GM23338 (cell line): ENCODE measurements around the gene CNRIP1. TPM values are rescaled to one million over a fixed set of nuclear protein-coding genes. Genes with fewer than 3 reads are reported as not detected.

Source experiments
- ATAC-seq: fragments of 200-7000 bp; cut with Tn5 transposase; 3 replicates; pipeline ENCODE4 v1.9.1; 2020
- DNase-seq: peaks from one replicate; pipeline ENCODE4 v3.0.0-alpha.2; 2015; ENCODE audit warnings: low spot score
- H2AFZ ChIP-seq: fragments of 200-600 bp; sonication (generic); 2 replicates; pipeline ENCODE4 v1.8.0; 2016; ENCODE audit warnings: antibody characterized with exemption, mild to moderate bottlenecking, moderate library complexity
- H3F3A ChIP-seq: fragments of 200-600 bp; sonication (generic); replicated peaks from 2 replicates; pipeline ENCODE4 v1.8.0; 2017; ENCODE audit warnings: antibody characterized with exemption, mixed run types, low read depth
- H3K27ac ChIP-seq: fragments of 200-600 bp; sonication (generic); 2 replicates; pipeline ENCODE4 v1.6.1; 2016; ENCODE audit warnings: low read depth
- H3K27me3 ChIP-seq: fragments of 200-600 bp; sonication (generic); 2 replicates; pipeline ENCODE4 v1.8.0; 2016; ENCODE audit warnings: mild to moderate bottlenecking, mixed run types, moderate library complexity; ENCODE audit not compliant: insufficient read depth
- H3K36me3 ChIP-seq: fragments of 200-600 bp; sonication (generic); 2 replicates; pipeline ENCODE4 v1.8.0; 2016; ENCODE audit warnings: mild to moderate bottlenecking; ENCODE audit not compliant: insufficient read depth
- H3K4me1 ChIP-seq: fragments of 200-600 bp; sonication (generic); 2 replicates; pipeline ENCODE4 v1.8.0; 2016; ENCODE audit warnings: mild to moderate bottlenecking, moderate library complexity; ENCODE audit not compliant: insufficient read depth
- H3K4me2 ChIP-seq: fragments of 200-600 bp; sonication (generic); 2 replicates; pipeline ENCODE4 v1.7.1; 2017; ENCODE audit warnings: mixed run types
- H3K4me3 ChIP-seq: fragments of 200-600 bp; sonication (generic); 2 replicates; pipeline ENCODE4 v1.6.1; 2016; ENCODE audit warnings: mixed run types
- H3K79me2 ChIP-seq: fragments of 200-600 bp; sonication (generic); replicated peaks from 2 replicates; pipeline ENCODE4 v1.8.0; 2017; ENCODE audit warnings: mild to moderate bottlenecking; ENCODE audit not compliant: insufficient read depth
- H3K9me2 ChIP-seq: fragments of 200-600 bp; sonication (generic); 2 replicates; pipeline ENCODE4 v1.8.0; 2017; ENCODE audit not compliant: insufficient read depth
- H4K20me1 ChIP-seq: fragments of 200-600 bp; sonication (generic); replicated peaks from 2 replicates; pipeline ENCODE4 v1.8.0; 2017; ENCODE audit warnings: mild to moderate bottlenecking; ENCODE audit not compliant: insufficient read depth
- H3K27ac Mint-ChIP-seq: 2 replicates; pipeline ENCODE4 v1.8.0; 2020; ENCODE audit warnings: inconsistent platforms, mild to moderate bottlenecking, moderate library complexity, mixed read lengths
- H3K27me3 Mint-ChIP-seq: 3 replicates; pipeline ENCODE4 v1.8.0; 2022; ENCODE audit warnings: low read depth, mild to moderate bottlenecking, moderate library complexity, mixed read lengths, inconsistent platforms; ENCODE audit not compliant: insufficient read depth, poor library complexity
- H3K36me3 Mint-ChIP-seq: 3 replicates; pipeline ENCODE4 v1.8.0; 2021; ENCODE audit warnings: low read depth, mild to moderate bottlenecking, inconsistent platforms, moderate library complexity, mixed read lengths
- H3K4me1 Mint-ChIP-seq: 3 replicates; pipeline ENCODE4 v1.8.0; 2020; ENCODE audit warnings: mild to moderate bottlenecking, inconsistent platforms, mixed read lengths
- H3K4me3 Mint-ChIP-seq: 3 replicates; pipeline ENCODE4 v1.8.0; 2021; ENCODE audit warnings: moderate library complexity, mild to moderate bottlenecking, inconsistent platforms, mixed read lengths
- H3K9me3 Mint-ChIP-seq: 3 replicates; pipeline ENCODE4 v1.8.0; 2020; ENCODE audit warnings: moderate library complexity, mild to moderate bottlenecking, inconsistent platforms, mixed read lengths
- ETS1 ChIP-seq: IDR thresholded peaks from 2 replicates; pipeline ENCODE4 v1.6.1; 2016; ENCODE audit warnings: antibody characterized with exemption
- EZH2 ChIP-seq: fragments of 200-600 bp; sonication (generic); IDR thresholded peaks from one replicate; pipeline ENCODE4 v1.8.0; 2017; ENCODE audit warnings: antibody characterized with exemption, mild to moderate bottlenecking, low read depth; ENCODE audit not compliant: unreplicated experiment
- EZH2phosphoT487 ChIP-seq: fragments of 200-600 bp; sonication (generic); IDR thresholded peaks from one replicate; pipeline ENCODE4 v1.8.1; 2018; ENCODE audit warnings: antibody characterized with exemption; ENCODE audit not compliant: unreplicated experiment
- REST ChIP-seq: IDR thresholded peaks from one replicate; pipeline ENCODE4 v1.6.1; 2018; ENCODE audit warnings: antibody characterized with exemption; ENCODE audit not compliant: unreplicated experiment
- STAT1 ChIP-seq: IDR thresholded peaks from one replicate; pipeline ENCODE4 v1.6.1; 2016; ENCODE audit warnings: antibody characterized with exemption; ENCODE audit not compliant: unreplicated experiment
- ZNF114 ChIP-seq: fragments of 250-450 bp; sonication (Bioruptor Pico); IDR thresholded peaks from 2 replicates; pipeline ENCODE4 v1.5.0; 2020; ENCODE audit warnings: mild to moderate bottlenecking, moderate library complexity
- polyA plus RNA-seq: library from polyadenylated mRNA; unstranded; fragments of >200 nt; fragmentation: Nextera tagmentation; extraction: Ambion mirVana; gene quantifications from 2 replicates; pipeline ENCODE4 v1.2.1, GENCODE V29; 2016
- total RNA-seq: library from RNA; depleted of rRNA; stranded (reverse); fragments of >200 nt; shearing (Covaris generic); gene quantifications from 2 replicates; pipeline ENCODE4 v1.2.3, GENCODE V29; 2014

The CNRIP1 gene
- total and polyA plus RNA-seq, 2 experiments from 2014 or later = 5.9 to 6.9 TPM

GRCh38 chr2:68333009-68333408 is 13.3 kb upstream of the CNRIP1 start:
- Mint-ChIP-seq H3K36me3 (no peaks in the 10 kb centered on the region), H3K4me1 (peaks cover 17% of the 10 kb centered on the region; the same call in 2 of the 3 replicates)

DNA sequence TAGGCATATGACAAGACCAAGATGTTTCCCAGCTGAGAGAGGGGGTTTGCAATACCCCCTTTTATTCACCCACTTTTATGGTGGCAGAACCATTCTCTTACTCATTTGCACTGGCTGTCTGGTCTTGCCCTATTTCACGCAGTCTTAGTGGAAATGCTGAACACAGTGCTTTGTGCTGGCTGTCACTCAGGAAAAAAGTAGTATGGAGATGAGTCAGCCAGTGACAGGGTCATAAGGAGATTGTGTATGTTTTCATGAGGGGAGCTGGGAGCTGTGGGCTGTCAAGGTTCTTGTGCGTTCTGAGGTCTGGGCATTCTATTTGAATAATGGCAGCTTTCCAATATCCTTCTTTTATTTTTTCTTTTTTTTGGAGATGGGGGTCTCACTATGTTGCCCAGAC is 10.9 kb upstream of the CNRIP1 start:
- Histone ChIP-seq H3F3A (no peaks in the 10 kb centered on the region), H3K27me3 (no peaks in the 10 kb centered on the region), H3K4me1 (no peaks in the 10 kb centered on the region), H2AFZ (no peak overlapping the region), H3K79me2 (no peaks in the 10 kb centered on the region), H3K9me2 (no peaks in the 10 kb centered on the region), H3K36me3 (no peaks in the 10 kb centered on the region), H3K27ac (no peak overlapping the region), H3K4me2 (no peak overlapping the region), H3K4me3 (no peak overlapping the region), H4K20me1 (no peaks in the 10 kb centered on the region)
- ATAC-seq (no peak), DNase-seq (no peak)
- H3K27ac Mint-ChIP-seq = no peak overlapping the region
- no peaks in the 10 kb centered on the region for H3K9me3 Mint-ChIP-seq
- no peaks in the 10 kb centered on the region for H3K36me3 Mint-ChIP-seq
- TF ChIP-seq ZNF114 (CRISPR knock-in tag) = no peak
- no peak for TF ChIP-seq REST
- TF ChIP-seq EZH2phosphoT487 = no peak
- no peak for TF ChIP-seq EZH2
- no peak for TF ChIP-seq ETS1
- H3K4me1 Mint-ChIP-seq = peaks cover 2% of the 10 kb centered on the region; the same call in 2 of the 3 replicates
- H3K27me3 Mint-ChIP-seq = no peaks in the 10 kb centered on the region
- no peak overlapping the region for H3K4me3 Mint-ChIP-seq

More at GRCh38 chr2:68333009-68333408, 13.3 kb upstream of the CNRIP1 start:
- no peak for TF ChIP-seq EZH2
- no peak for TF ChIP-seq REST
- TF ChIP-seq STAT1 = no peak
- H3K9me3 Mint-ChIP-seq = no peaks in the 10 kb centered on the region
- no peak overlapping the region for H3K4me3 Mint-ChIP-seq
- no peaks in the 10 kb centered on the region for H3K27me3 Mint-ChIP-seq
- Histone ChIP-seq H3K4me1 (peaks cover 4% of the 10 kb centered on the region), H4K20me1 (no peaks in the 10 kb centered on the region), H3K36me3 (no peaks in the 10 kb centered on the region), H3K9me2 (no peaks in the 10 kb centered on the region), H3K79me2 (no peaks in the 10 kb centered on the region), H3K27ac (no peak overlapping the region), H3K27me3 (no peaks in the 10 kb centered on the region), H3K4me3 (no peak overlapping the region), H2AFZ (0 out of 2 replicates have a peak overlapping the region, but pooled peaks have one; percentile 80), H3K4me2 (no peak overlapping the region), H3F3A (no peaks in the 10 kb centered on the region)
- no peak for ATAC-seq
- DNase-seq = no peak
- no peak overlapping the region for H3K27ac Mint-ChIP-seq
